Measurements from ENCODE around the gene SMURF1.

Gene SMURF1

GRCh38 chr7:98978672-98979071, 165.2 kb downstream of the SMURF1 start:
- DNase-seq = no peak

Data from inflammatory macrophage treated with lipopolysaccharide for 4 hours (primary cell).